ENCODE measurements around the gene SLC9A3. TPM values are rescaled to one million over a fixed set of nuclear protein-coding genes. Genes with fewer than 3 reads are reported as not detected.

SLC9A3 gene
- total RNA-seq, 1 donor from 2014 or later = 3.9 TPM

DNA sequence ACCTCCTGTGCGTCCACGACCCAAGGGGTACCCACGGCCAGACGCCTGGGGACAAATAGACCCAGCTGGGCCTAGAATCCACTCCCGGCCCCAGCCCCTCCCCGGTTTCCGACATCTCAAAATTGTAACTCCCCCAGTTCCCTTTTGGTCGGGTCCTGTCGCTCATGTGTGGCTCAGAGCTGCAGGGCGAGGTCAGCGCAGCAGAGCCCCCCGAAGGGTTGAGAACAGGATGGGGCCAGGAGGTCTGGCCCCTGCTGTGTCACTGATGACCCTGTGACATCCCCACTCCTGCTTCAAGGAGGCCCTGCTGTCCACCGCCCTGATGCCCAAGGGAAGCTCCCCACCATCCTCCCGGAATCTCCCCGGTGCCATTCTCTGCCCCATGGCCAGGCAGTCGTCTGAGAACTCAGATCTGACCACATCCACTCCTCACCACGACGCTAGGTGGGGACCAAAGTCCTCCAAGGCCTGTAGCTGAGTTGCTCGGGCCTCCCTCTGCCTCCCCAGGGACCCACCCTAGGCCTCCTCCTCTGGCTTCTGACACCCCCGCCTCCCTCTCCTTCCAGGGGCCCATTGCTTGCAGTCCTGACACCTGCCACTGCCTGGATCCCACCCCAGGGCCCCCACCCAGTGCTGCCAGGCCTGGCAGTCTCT lies 3.9 kb downstream of the SLC9A3 start:
- H3K27me3 ChIP-seq = peaks cover 5% of the 10 kb centered on the region
- H3K4me3 ChIP-seq = no peak overlapping the region
- H3K9me3 ChIP-seq = no peaks in the 10 kb centered on the region
- TF ChIP-seq POLR2AphosphoS5 (IDR thresholded peaks at IDR 0.05; ENCODE audit: insufficient read depth in 1 of 2, low read depth in 1 of 2) (no peak), POLR2A (IDR thresholded peaks at IDR 0.05) (no peak)
- TF ChIP-seq, protein P1, sequence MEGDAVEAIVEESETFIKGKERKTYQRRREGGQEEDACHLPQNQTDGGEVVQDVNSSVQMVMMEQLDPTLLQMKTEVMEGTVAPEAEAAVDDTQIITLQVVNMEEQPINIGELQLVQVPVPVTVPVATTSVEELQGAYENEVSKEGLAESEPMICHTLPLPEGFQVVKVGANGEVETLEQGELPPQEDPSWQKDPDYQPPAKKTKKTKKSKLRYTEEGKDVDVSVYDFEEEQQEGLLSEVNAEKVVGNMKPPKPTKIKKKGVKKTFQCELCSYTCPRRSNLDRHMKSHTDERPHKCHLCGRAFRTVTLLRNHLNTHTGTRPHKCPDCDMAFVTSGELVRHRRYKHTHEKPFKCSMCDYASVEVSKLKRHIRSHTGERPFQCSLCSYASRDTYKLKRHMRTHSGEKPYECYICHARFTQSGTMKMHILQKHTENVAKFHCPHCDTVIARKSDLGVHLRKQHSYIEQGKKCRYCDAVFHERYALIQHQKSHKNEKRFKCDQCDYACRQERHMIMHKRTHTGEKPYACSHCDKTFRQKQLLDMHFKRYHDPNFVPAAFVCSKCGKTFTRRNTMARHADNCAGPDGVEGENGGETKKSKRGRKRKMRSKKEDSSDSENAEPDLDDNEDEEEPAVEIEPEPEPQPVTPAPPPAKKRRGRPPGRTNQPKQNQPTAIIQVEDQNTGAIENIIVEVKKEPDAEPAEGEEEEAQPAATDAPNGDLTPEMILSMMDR (IDR thresholded peaks at IDR 0.05) = no peak
- H3K36me3 ChIP-seq = no peaks in the 10 kb centered on the region
- H3K4me1 ChIP-seq = peaks cover 20% of the 10 kb centered on the region
- DNase-seq (ENCODE audit: extremely low spot score in 2 of 2) = no peak
- intact Hi-C loops (cut with DNase I) = no loop called here
- H3K27ac ChIP-seq = no peak overlapping the region

DNA sequence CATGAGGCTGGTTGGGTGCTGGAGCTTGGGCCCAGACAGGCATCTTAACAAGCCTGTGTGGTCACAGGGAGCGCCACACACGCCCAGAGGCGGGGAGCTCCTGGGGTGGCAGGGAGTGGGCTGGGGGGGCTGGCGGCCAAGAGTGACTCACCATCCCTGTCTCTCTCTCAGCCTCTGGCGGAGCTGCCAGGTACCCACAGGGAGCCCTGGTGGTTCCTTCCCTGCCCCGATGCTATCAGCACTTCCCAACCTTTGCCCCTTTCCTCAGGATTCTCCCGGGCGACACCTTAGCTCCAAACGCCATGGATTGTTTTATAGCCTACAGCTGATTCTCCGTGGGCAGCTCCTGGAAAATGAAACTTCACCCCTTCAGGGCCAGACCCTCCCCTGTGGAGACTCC lies 5.5 kb downstream of the SLC9A3 start:
- H3K4me1 ChIP-seq = peaks cover 30% of the 10 kb centered on the region
- H3K36me3 ChIP-seq = no peaks in the 10 kb centered on the region
- no peak overlapping the region for H3K4me3 ChIP-seq
- DNase-seq (ENCODE audit: extremely low spot score in 2 of 2) = no peak
- intact Hi-C loops (cut with DNase I) = no loop called here
- H3K27ac ChIP-seq = no peak overlapping the region
- TF ChIP-seq POLR2A (IDR thresholded peaks at IDR 0.05) (no peak), POLR2AphosphoS5 (IDR thresholded peaks at IDR 0.05; ENCODE audit: insufficient read depth in 1 of 2, low read depth in 1 of 2) (no peak)
- TF ChIP-seq, protein P1 (IDR thresholded peaks at IDR 0.05) = no peak
- no peaks in the 10 kb centered on the region for H3K9me3 ChIP-seq
- peaks cover 5% of the 10 kb centered on the region for H3K27me3 ChIP-seq

DNA sequence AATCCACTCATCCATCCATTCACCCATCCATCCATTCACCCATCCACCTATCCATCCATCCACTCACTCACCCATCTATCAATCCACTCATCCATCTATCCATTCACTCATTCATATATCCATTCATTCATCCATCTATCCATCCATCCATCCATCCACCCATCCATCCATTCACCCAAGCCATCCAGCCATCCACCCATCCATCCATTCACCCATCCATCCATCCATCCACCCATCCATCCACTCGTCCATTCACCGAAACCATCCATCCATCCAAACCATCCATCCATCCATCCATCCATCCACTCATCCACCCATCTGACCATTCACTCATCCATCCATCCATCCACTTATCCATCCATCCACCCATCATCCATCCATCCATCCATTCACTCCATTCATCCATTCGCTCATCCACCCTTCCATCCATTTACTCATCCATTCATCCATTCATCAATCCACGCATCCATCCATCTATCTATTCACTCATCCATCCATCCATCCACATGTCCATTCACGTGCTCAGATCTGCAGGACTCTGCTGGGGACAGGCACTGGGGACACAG lies 6.6 kb downstream of the SLC9A3 start:
- H3K9me3 ChIP-seq = no peaks in the 10 kb centered on the region
- H3K27ac ChIP-seq = no peak overlapping the region
- H3K27me3 ChIP-seq = peaks cover 5% of the 10 kb centered on the region
- DNase-seq (ENCODE audit: extremely low spot score in 2 of 2) = no peak
- H3K4me3 ChIP-seq = no peak overlapping the region
- TF ChIP-seq, protein P1 (IDR thresholded peaks at IDR 0.05) = no peak
- TF ChIP-seq POLR2AphosphoS5 (IDR thresholded peaks at IDR 0.05; ENCODE audit: insufficient read depth in 1 of 2, low read depth in 1 of 2) = no peak
- no peak for TF ChIP-seq POLR2A (IDR thresholded peaks at IDR 0.05)
- H3K4me1 ChIP-seq = peaks cover 25% of the 10 kb centered on the region
- no peaks in the 10 kb centered on the region for H3K36me3 ChIP-seq
- intact Hi-C loops (cut with DNase I) = no loop called here

DNA sequence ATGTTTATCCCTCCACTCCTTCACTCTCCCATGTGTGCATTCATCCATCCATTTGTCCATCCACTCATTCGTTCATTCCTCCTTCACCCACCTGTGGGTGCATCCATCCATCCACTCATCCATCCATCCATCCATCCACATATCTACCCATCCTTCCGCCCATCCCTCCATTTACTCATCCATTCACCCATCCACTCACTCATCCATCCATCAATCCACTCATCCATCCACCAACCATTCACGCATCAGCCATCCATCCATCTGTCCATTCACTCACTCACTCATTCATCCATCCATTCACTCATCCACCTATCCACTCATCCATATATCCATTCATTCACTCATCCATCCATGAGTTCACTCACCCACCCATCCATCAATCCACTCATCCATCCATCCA lies 7.3 kb downstream of the SLC9A3 start:
- Histone ChIP-seq H3K27me3 (peaks cover 5% of the 10 kb centered on the region), H3K27ac (no peak overlapping the region)

More for the DNA sequence above, 7.3 kb downstream of the SLC9A3 start:
- Histone ChIP-seq H3K36me3 (no peaks in the 10 kb centered on the region), H3K4me3 (no peak overlapping the region), H3K4me1 (peaks cover 25% of the 10 kb centered on the region), H3K9me3 (no peaks in the 10 kb centered on the region)
- no peak for DNase-seq (ENCODE audit: extremely low spot score in 2 of 2)
- TF ChIP-seq, protein P1 (IDR thresholded peaks at IDR 0.05) = no peak
- TF ChIP-seq POLR2A (IDR thresholded peaks at IDR 0.05) (no peak), POLR2AphosphoS5 (IDR thresholded peaks at IDR 0.05; ENCODE audit: insufficient read depth in 1 of 2, low read depth in 1 of 2) (no peak)
- intact Hi-C loops (cut with DNase I) = no loop called here
